ENCODE results near the gene HAL.

GRCh38 chr12:95960241-95960640 is 35.9 kb downstream of the HAL start:
- TF ChIP-seq TAF1 (IDR thresholded peaks at IDR 0.05; ENCODE audit: borderline replicate concordance, low read depth, low read length) (no peak), REST (IDR thresholded peaks at IDR 0.05; ENCODE audit: low read depth, low read length) (no peak), CTCF (IDR thresholded peaks at IDR 0.05) (no peak), NFIC (IDR thresholded peaks at IDR 0.05; ENCODE audit: borderline replicate concordance) (no peak), TEAD4 (IDR thresholded peaks at IDR 0.05; ENCODE audit: borderline replicate concordance, insufficient read depth) (no peak), MXI1 (IDR thresholded peaks at IDR 0.05; ENCODE audit: low read depth, low read length) (no peak), POLR2AphosphoS5 (IDR thresholded peaks at IDR 0.05; ENCODE audit: low read depth, low read length) (no peak)
- TF ChIP-seq, protein P1, sequence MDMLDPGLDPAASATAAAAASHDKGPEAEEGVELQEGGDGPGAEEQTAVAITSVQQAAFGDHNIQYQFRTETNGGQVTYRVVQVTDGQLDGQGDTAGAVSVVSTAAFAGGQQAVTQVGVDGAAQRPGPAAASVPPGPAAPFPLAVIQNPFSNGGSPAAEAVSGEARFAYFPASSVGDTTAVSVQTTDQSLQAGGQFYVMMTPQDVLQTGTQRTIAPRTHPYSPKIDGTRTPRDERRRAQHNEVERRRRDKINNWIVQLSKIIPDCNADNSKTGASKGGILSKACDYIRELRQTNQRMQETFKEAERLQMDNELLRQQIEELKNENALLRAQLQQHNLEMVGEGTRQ (IDR thresholded peaks at IDR 0.05; ENCODE audit: borderline replicate concordance, low read depth, low read length), result no peak
